GM19395 (cell line): ENCODE results near the gene CEACAM16.
"Not testable (repeated sequence)": the region's sequence is repeated elsewhere in the genome, so short reads cannot be mapped to it uniquely, and the experiment has no call there.

ENCODE experiments used
- ATAC-seq: cut with Tn5 transposase; IDR thresholded peaks from one replicate; pipeline ENCODE4 v1.9.1; 2021; ENCODE audit warnings: mild to moderate bottlenecking, moderate library complexity; ENCODE audit not compliant: unreplicated experiment

Gene CEACAM16

GRCh38 chr19:44702551-44703176 is 3.7 kb downstream of the CEACAM16 start:
- ATAC-seq, result no peak

GRCh38 chr19:44703336-44704078 is 4.6 kb downstream of the CEACAM16 start:
- no peak for ATAC-seq

- no peak for ATAC-seq
Observed at GRCh38 chr19:44704982-44705381, 6.0 kb downstream of the CEACAM16 start.

GRCh38 chr19:44705502-44706010 is 6.6 kb downstream of the CEACAM16 start:
- no peak for ATAC-seq

DNA sequence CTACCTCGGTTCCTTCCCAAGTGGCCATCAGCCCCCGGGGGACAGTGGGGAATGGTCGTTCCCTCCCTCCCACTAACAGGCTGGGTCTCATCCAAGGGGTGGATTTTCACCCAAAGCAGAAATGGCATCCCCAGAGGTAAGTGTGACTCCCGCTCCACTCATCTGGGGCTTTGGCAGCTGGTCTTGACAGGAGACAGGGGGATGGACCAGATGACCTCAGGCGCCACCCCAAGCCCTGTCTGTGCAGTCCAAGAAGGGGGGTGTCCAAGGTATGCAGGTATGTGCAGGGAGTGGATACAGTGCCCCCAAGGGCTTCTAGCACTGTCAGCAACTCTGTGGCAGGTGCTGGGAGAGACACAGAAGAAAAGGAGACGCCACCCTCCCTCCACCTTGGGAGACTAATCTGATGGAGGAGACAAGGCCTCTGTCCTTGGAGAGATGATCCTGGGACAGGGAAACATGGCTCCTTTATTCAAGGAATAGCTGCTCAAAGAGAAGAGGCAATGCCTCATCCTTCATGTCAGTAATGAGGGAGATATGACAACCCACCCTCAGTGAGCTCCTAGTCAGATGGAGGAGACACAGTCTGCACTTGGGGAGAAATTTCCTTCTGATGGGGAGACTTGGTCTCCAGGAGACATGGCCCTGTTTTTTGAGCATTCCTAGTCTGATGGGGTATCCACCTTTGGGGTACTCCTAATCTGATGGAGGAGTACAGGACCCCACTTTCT is 7.7 kb downstream of the CEACAM16 start:
- ATAC-seq, result no peak

DNA sequence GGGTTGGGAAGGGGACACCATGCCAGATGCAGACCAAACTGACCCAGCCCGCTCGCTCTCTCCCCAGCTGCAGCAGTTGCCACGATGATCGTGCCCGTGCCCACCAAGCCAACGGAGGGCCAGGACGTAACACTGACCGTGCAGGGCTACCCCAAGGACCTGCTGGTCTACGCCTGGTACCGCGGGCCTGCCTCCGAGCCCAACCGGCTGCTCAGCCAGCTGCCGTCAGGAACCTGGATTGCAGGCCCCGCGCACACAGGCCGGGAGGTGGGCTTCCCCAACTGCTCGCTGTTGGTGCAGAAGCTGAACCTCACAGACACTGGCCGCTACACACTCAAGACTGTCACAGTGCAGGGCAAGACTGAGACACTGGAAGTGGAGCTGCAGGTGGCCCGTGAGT is 8.8 kb downstream of the CEACAM16 start:
- no peak for ATAC-seq

DNA sequence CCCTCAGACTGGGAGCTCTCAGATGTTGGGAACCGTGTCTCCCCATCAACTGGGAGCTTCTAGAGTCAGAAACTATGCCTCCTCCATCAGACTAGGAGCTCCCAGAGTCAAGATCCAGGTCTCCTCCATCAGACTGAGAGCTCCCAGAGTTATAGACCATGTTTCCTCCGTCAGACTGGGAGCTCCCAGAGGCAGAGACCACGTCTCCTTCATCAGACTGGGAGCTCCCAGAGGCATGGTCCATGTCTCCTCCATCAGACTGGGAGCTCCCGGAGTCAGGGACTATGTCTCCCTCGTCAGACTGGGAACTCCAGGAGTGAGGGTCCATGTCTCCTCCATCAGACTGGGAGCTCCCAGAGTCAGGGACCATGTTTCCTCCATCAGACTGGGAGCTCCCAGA is 10.0 kb downstream of the CEACAM16 start:
- ATAC-seq, result no peak

DNA sequence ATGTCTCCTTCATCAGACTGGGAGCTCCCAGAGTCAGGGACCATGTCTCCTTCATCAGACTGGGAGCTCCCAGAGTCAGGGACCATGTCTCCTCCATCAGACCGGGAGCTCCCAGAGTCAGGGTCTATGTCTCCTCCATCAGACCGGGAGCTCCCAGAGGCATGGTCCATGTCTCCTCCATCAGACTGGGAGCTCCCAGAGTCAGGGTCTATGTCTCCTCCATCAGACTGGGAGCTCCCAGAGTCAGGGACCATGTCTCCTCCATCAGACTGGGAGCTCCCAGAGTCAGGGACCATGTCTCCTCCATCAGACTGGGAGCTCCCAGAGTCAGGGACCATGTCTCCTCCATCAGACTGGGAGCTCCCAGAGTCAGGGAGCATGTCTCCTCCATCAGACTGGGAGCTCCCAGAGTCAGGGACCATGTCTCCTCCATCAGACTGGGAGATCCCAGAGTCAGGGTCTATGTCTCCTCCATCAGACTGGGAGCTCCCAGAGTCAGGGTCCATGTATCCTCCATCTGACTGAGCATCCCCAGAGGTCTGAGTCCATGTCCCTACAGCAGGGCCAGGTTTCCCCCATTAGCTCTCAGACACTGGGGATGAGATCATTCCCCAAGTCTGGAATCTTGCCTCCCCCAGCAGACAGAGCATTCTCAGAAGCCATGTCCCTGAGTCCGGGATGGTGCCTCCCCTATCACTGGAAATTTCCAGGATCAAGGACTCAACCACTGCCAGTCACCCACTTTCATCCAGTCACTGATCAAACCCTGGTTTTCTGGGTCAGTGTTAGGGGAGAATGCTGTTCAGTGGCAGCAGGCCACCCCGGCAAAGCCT is 10.7 kb downstream of the CEACAM16 start:
- not testable (repeated sequence) for ATAC-seq

GRCh38 chr19:44710483-44710882 is 11.5 kb downstream of the CEACAM16 start:
- no peak for ATAC-seq

DNA sequence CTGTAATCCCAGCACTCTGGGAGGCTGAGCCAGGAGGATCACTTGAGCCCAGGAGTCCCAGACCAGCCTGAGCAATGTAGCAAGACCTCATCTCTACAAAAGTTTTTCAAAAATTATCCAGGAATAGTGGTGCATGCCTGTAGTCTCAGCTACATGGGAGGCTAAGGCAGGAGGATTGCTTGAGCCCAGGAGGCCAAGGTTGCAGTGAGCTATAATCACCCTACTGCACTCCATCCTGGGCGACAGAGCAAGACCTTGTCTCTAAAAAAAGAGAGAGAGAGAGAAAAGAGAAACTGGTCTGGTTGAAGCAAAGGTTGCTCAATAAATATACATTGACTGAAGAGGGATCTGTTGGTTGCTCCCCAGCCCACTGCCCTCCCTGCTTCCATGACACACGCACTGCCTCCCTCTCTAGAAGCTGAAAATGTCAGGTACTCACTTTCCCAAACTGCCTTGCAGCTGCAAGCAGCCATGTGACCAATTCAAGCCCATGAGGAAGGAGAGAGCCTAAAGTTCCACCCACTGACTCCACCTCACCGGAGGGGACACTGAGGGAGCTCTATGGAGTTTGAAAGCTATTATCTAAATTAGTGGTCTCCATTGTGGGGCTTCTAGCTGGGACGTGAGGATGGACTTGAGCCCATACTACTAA is 14.0 kb downstream of the CEACAM16 start:
- no peak for ATAC-seq

- no peak for ATAC-seq
Observed at GRCh38 chr19:44714597-44715169, 15.7 kb downstream of the CEACAM16 start.

DNA sequence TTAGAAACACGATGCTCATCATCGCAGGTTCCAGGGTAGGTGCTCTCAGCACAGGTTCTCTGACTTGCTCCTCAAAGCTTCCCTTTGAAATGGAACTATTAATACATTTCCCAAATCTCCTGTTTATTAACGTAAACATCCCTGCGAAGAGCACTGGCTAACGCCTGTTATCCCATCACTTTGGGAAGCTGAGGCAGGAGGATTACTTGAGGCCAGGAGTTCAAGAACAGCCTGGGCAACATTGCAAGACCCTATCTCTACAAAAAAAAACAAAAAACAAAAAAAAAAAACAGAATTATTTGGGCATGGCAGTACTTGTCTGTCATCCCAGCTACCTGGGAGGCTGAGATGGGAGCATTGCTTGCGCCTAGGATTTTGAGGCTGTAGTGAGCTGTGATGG is 18.7 kb downstream of the CEACAM16 start:
- ATAC-seq, result no peak

GRCh38 chr19:44718441-44719261 is 19.7 kb downstream of the CEACAM16 start:
- no peak for ATAC-seq

GRCh38 chr19:44719262-44719701 is 20.3 kb downstream of the CEACAM16 start:
- no peak for ATAC-seq

- not testable (repeated sequence) for ATAC-seq
Observed at GRCh38 chr19:44720396-44720795, 21.4 kb downstream of the CEACAM16 start.

DNA sequence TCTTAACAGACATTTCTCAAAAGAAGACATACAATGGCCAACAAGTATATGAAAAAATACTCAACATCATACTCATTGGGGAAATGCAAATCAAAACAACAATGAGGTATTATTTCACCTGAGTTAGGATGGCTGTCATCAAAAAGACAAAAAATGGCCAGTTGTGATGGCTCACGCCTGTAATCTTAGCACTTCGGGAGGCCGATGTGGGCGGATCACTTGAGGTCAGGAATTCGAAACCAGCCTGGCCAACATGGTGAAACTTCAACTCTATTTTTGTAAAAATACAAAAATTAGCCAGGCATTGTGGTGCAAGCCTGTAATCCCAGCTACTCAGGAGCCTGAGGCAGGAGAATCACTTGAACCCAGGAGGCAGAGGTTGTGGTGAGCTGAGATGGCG is 22.0 kb downstream of the CEACAM16 start:
- no peak for ATAC-seq

DNA sequence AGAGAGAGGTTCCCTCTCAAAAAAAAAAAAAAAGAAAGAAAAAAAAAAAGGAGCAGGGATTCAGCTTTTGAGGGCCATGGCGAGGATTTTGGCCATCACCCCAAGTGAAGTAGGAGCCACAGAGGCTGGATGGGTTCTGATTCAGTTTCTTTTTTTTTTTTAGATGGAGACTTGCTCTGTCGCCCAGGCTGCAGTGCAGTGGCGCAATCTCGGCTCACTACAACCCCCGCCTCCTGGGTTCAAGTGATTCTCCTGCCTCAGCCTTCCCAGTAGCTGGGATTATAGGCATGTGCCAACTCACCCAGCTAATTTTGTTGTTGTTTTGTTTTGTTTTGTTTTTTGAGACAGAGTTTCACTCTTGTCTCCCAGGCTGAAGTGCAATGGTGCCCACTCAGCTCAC is 22.4 kb downstream of the CEACAM16 start:
- ATAC-seq, result not testable (repeated sequence)

- no peak for ATAC-seq
Observed at GRCh38 chr19:44722131-44723121, 23.5 kb downstream of the CEACAM16 start.
